ENCODE results near the gene LDB2. TPM values are rescaled to one million over a fixed set of nuclear protein-coding genes. Genes with fewer than 3 reads are reported as not detected.
A peak's percentile ranks its signal among the peaks of the same experiment; 100 is the strongest.

The LDB2 gene
- total and polyA plus RNA-seq, 2 donors (not counting 1 experiment from before 2014, with no cell fraction given), result 41.6 to 78.3 TPM

DNA sequence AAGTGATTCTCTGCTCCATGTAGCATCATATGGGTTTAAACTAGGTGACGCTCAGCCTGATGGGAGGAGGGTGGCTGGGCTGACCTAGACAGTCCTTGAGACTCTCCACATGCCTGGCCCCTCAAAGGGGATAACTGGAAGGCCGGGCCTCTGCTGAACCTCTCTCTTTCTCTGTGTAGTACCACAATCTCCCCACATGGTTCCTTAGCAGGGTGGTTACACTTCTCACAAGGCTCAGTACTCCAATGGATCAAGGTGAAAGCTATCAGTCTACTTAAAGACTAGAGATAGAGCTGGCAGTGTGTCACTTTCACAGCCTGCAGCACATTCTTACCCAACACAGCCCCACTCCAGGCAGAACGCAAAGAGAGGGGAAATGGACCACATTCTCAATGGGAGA, 80.4 kb downstream of the LDB2 start:
- H3K4me3 ChIP-seq (replicated peaks in 1 of 4; ENCODE audit: control extremely low read depth in 1 of 4, insufficient read depth in 1 of 4, low read depth in 3 of 4, low read length in 4 of 4), result no peak overlapping the region
- no peaks in the 10 kb centered on the region for H3K27me3 ChIP-seq (ENCODE audit: control insufficient read depth, insufficient read depth, low read length)
- no peak overlapping the region for H3K4me2 ChIP-seq (ENCODE audit: extremely low read depth, insufficient read depth, low read length)
- H3K36me3 ChIP-seq (ENCODE audit: control insufficient read depth, insufficient read depth, low read length), result no peaks in the 10 kb centered on the region
- no peak overlapping the region for H3K27ac ChIP-seq (ENCODE audit: insufficient read depth, low read length)
- no peak for DNase-seq (ENCODE audit: low read depth in 2 of 2)
- no peak overlapping the region for H2AFZ ChIP-seq (ENCODE audit: low read length)
- H3K9ac ChIP-seq (ENCODE audit: insufficient read depth, low read length), result no peak overlapping the region
- no peaks in the 10 kb centered on the region for H3K9me3 ChIP-seq (ENCODE audit: control insufficient read depth, insufficient read depth, low read depth, low read length)
- no peaks in the 10 kb centered on the region for H3K4me1 ChIP-seq (ENCODE audit: control insufficient read depth, extremely low read depth, insufficient read depth, low read length)
- no peaks in the 10 kb centered on the region for H3K79me2 ChIP-seq (ENCODE audit: control insufficient read depth, insufficient read depth, low read length)
- H4K20me1 ChIP-seq (ENCODE audit: control insufficient read depth, extremely low read depth, insufficient read depth, low read length), result no peaks in the 10 kb centered on the region
- no peak for TF ChIP-seq EZH2 (IDR thresholded peaks at IDR 0.05; ENCODE audit: low read length, missing control alignments)
- TF ChIP-seq, protein P1, sequence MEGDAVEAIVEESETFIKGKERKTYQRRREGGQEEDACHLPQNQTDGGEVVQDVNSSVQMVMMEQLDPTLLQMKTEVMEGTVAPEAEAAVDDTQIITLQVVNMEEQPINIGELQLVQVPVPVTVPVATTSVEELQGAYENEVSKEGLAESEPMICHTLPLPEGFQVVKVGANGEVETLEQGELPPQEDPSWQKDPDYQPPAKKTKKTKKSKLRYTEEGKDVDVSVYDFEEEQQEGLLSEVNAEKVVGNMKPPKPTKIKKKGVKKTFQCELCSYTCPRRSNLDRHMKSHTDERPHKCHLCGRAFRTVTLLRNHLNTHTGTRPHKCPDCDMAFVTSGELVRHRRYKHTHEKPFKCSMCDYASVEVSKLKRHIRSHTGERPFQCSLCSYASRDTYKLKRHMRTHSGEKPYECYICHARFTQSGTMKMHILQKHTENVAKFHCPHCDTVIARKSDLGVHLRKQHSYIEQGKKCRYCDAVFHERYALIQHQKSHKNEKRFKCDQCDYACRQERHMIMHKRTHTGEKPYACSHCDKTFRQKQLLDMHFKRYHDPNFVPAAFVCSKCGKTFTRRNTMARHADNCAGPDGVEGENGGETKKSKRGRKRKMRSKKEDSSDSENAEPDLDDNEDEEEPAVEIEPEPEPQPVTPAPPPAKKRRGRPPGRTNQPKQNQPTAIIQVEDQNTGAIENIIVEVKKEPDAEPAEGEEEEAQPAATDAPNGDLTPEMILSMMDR (conservative IDR thresholded peaks at IDR 0.05 in 1 of 2, IDR thresholded peaks at IDR 0.05 in 1 of 2; ENCODE audit: low read depth in 1 of 2, low read length in 2 of 2), result no peak

DNA sequence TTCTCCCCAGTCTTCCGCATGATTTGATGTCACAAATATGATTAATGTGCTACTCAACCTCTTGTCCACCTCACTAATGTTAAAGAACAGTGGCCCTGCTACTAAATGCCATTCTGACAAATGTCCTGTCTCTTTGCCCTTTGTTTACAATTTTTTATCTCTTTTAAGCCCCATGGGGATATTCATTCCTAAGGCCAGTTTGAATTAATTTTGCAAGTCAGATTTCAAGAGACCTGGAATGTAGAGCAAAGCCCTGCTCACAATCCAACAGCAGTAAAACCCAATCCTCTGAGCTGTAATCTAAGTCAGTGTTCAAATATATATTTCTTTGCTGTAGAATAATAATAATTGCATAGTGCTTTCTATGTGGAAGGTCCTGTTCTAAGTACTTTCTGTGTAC, 81.2 kb downstream of the LDB2 start:
- no peak overlapping the region for H3K4me2 ChIP-seq (ENCODE audit: extremely low read depth, insufficient read depth, low read length)

DNA sequence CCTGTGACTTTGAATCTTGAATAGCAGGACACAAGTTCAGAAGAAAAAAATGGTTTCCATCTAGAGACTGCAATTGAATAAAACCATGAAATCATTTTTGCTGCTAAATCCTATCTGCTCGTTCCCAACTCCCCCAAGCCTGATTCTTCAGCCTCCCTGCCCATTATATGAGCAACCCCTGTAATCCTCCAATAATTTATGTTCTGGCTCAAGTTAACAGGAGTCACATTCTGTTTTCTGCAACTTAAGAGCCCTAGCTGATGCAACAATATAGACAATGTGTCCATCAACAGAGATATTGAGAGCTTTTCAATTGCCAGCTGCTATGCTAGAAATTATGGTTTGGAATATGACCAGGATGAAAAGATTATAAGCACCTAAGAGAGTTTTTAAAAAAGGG, 84.1 kb downstream of the LDB2 start:
- Histone ChIP-seq H3K4me1 (ENCODE audit: control insufficient read depth, extremely low read depth, insufficient read depth, low read length) (no peaks in the 10 kb centered on the region), H3K9ac (ENCODE audit: insufficient read depth, low read length) (no peak overlapping the region), H3K9me3 (ENCODE audit: control insufficient read depth, insufficient read depth, low read depth, low read length) (no peaks in the 10 kb centered on the region), H3K4me3 (replicated peaks in 1 of 4; ENCODE audit: control extremely low read depth in 1 of 4, insufficient read depth in 1 of 4, low read depth in 3 of 4, low read length in 4 of 4) (no peak overlapping the region), H3K27ac (ENCODE audit: insufficient read depth, low read length) (no peak overlapping the region), H3K27me3 (ENCODE audit: control insufficient read depth, insufficient read depth, low read length) (no peaks in the 10 kb centered on the region), H3K79me2 (ENCODE audit: control insufficient read depth, insufficient read depth, low read length) (no peaks in the 10 kb centered on the region), H3K36me3 (ENCODE audit: control insufficient read depth, insufficient read depth, low read length) (no peaks in the 10 kb centered on the region), H2AFZ (ENCODE audit: low read length) (no peak overlapping the region), H3K4me2 (ENCODE audit: extremely low read depth, insufficient read depth, low read length) (no peak overlapping the region), H4K20me1 (ENCODE audit: control insufficient read depth, extremely low read depth, insufficient read depth, low read length) (no peaks in the 10 kb centered on the region)
- DNase-seq (ENCODE audit: low read depth in 2 of 2), result no peak
- TF ChIP-seq EZH2 (IDR thresholded peaks at IDR 0.05; ENCODE audit: low read length, missing control alignments), result no peak
- TF ChIP-seq, protein P1 (conservative IDR thresholded peaks at IDR 0.05 in 1 of 2, IDR thresholded peaks at IDR 0.05 in 1 of 2; ENCODE audit: low read depth in 1 of 2, low read length in 2 of 2), result no peak

More for the DNA sequence above, 81.2 kb downstream of the LDB2 start:
- Histone ChIP-seq H4K20me1 (ENCODE audit: control insufficient read depth, extremely low read depth, insufficient read depth, low read length) (no peaks in the 10 kb centered on the region), H3K36me3 (ENCODE audit: control insufficient read depth, insufficient read depth, low read length) (no peaks in the 10 kb centered on the region), H3K9ac (ENCODE audit: insufficient read depth, low read length) (no peak overlapping the region), H3K79me2 (ENCODE audit: control insufficient read depth, insufficient read depth, low read length) (no peaks in the 10 kb centered on the region), H2AFZ (ENCODE audit: low read length) (no peak overlapping the region), H3K9me3 (ENCODE audit: control insufficient read depth, insufficient read depth, low read depth, low read length) (no peaks in the 10 kb centered on the region), H3K4me1 (ENCODE audit: control insufficient read depth, extremely low read depth, insufficient read depth, low read length) (no peaks in the 10 kb centered on the region), H3K4me3 (replicated peaks in 1 of 4; ENCODE audit: control extremely low read depth in 1 of 4, insufficient read depth in 1 of 4, low read depth in 3 of 4, low read length in 4 of 4) (no peak overlapping the region), H3K27me3 (ENCODE audit: control insufficient read depth, insufficient read depth, low read length) (no peaks in the 10 kb centered on the region), H3K27ac (ENCODE audit: insufficient read depth, low read length) (no peak overlapping the region)
- TF ChIP-seq, protein P1 (conservative IDR thresholded peaks at IDR 0.05 in 1 of 2, IDR thresholded peaks at IDR 0.05 in 1 of 2; ENCODE audit: low read depth in 1 of 2, low read length in 2 of 2), result no peak
- no peak for TF ChIP-seq EZH2 (IDR thresholded peaks at IDR 0.05; ENCODE audit: low read length, missing control alignments)
- peak in 1 of 2 donors; percentile 32 for DNase-seq (ENCODE audit: low read depth in 2 of 2)
